K562 (cell line): ENCODE measurements around the gene DIP2C. TPM values are rescaled to one million over a fixed set of nuclear protein-coding genes. Genes with fewer than 3 reads are reported as not detected.

Experiments
- ATAC-seq: fragments of 200-7000 bp; cut with Tn5 transposase; 3 replicates; pipeline ENCODE4 v1.9.1; 2020; ENCODE audit warnings: moderate library complexity
- BruUV-seq: library from RNA; stranded (reverse); fragments of 400-500 nt; replicated peaks from 2 replicates; lab custom pipeline; 2021; lab: Mats Ljungman, UMichigan
- CTCF ChIA-PET: fragments of 300-600 bp; formaldehyde crosslinking; extraction: SDS; loops from one replicate; lab custom pipeline; 2021; ENCODE audit warnings: low intra/inter-chr PET ratio; lab: Yijun Ruan, JAX
- POLR2A ChIA-PET: fragments of 300-600, 350-650 bp; sonication (Branson Sonifier 250); formaldehyde crosslinking; extraction: SDS; loops from one replicate; lab custom pipeline; 2021; ENCODE audit warnings: antibody characterized with exemption, inconsistent platforms; lab: Yijun Ruan, JAX
- DNase-seq, 4 experiments: peaks; one replicate each; pipeline versions ENCODE4 v3.0.0 to v3.0.0-alpha.2; 2011 to 2018; ENCODE audit warnings: low spot score in 3 of 4, mixed read lengths in 3 of 4; ENCODE audit errors: extremely low read depth in 1 of 4
- FAIRE-seq: peaks from 2 replicates; lab custom pipeline; 2011; peaks lifted over from hg19 to GRCh38; lab: Jason Lieb, UNC
- H2AFZ ChIP-seq: 2 replicates; pipeline ENCODE4 v1.6.0; 2011; ENCODE audit warnings: low read depth, low read length, control low read depth, inconsistent platforms
- H3K27ac ChIP-seq: fragments of 200-600 bp; 3 replicates; pipeline ENCODE4 v1.8.0; 2011; ENCODE audit warnings: low read depth, mild to moderate bottlenecking, control low read depth, inconsistent platforms, low read length, moderate library complexity, mixed read lengths; ENCODE audit errors: extremely low read depth
- H3K27me3 ChIP-seq, 2 experiments: fragments of 300-600 bp in 1 of 2; 2 replicates in 1 of 2; 3 replicates in 1 of 2; pipeline versions ENCODE4 v1.6.0 to v1.8.0; 2011; ENCODE audit warnings: inconsistent platforms in 2 of 2, low read length in 2 of 2, mild to moderate bottlenecking in 1 of 2, mixed read lengths in 1 of 2, moderate library complexity in 1 of 2; ENCODE audit not compliant: control insufficient read depth in 2 of 2, insufficient read depth in 2 of 2
- H3K36me3 ChIP-seq: fragments of 300-600 bp; 3 replicates; pipeline ENCODE4 v1.8.0; 2011; ENCODE audit warnings: mild to moderate bottlenecking, low read length, inconsistent platforms; ENCODE audit not compliant: control insufficient read depth, insufficient read depth
- H3K4me1 ChIP-seq, 2 experiments: fragments of 200-600 bp in 1 of 2; replicated peaks in 1 of 2; 2 replicates in 1 of 2; 3 replicates in 1 of 2; pipeline versions ENCODE4 v1.5.1 to v1.8.0; 2011; ENCODE audit warnings: inconsistent platforms in 2 of 2, low read length in 2 of 2, mild to moderate bottlenecking in 1 of 2, mixed read lengths in 1 of 2, moderate library complexity in 1 of 2; ENCODE audit not compliant: control insufficient read depth in 2 of 2, insufficient read depth in 2 of 2
- H3K4me2 ChIP-seq: 2 replicates; pipeline ENCODE4 v1.6.1; 2011; ENCODE audit warnings: low read length, control low read depth, inconsistent platforms, mixed read lengths; ENCODE audit not compliant: insufficient read depth
- H3K4me3 ChIP-seq: fragments of 200-600 bp; sonication (generic), shearing (Covaris generic); 2 replicates; pipeline ENCODE4 v1.5.1; 2016; ENCODE audit warnings: control low read depth, inconsistent platforms
- H3K79me2 ChIP-seq: fragments of 200-600 bp; 3 replicates; pipeline ENCODE4 v1.8.0; 2011; ENCODE audit warnings: low read length, inconsistent platforms; ENCODE audit not compliant: control insufficient read depth, insufficient read depth
- H3K9ac ChIP-seq, 2 experiments: 2 replicates each; pipeline versions ENCODE4 v1.6.0 to v1.6.1; 2011; ENCODE audit warnings: low read depth in 2 of 2, low read length in 2 of 2, control low read depth in 1 of 2, inconsistent platforms in 1 of 2, mild to moderate bottlenecking in 1 of 2, mixed read lengths in 1 of 2; ENCODE audit not compliant: insufficient read depth in 1 of 2
- H3K9me1 ChIP-seq: one replicate; pipeline ENCODE4 v1.6.0; 2011; ENCODE audit warnings: inconsistent platforms, mild to moderate bottlenecking, low read length, moderate library complexity; ENCODE audit not compliant: control insufficient read depth, insufficient read depth
- H3K9me3 ChIP-seq: replicated peaks from 2 replicates; pipeline ENCODE4 v1.5.1; 2011; ENCODE audit warnings: low read depth, low read length, inconsistent platforms; ENCODE audit not compliant: control insufficient read depth, insufficient read depth
- H4K20me1 ChIP-seq: replicated peaks from 2 replicates; pipeline ENCODE4 v1.6.1; 2011; ENCODE audit warnings: low read length, inconsistent platforms, mixed read lengths; ENCODE audit not compliant: control insufficient read depth, insufficient read depth
- FOXP1 ChIP-seq: sonication (generic); formaldehyde crosslinking; IDR thresholded peaks from 2 replicates; pipeline ENCODE4 v1.8.0; 2022; ENCODE audit warnings: mild to moderate bottlenecking, missing genetic modification reagents
- GTF2F1 ChIP-seq: IDR thresholded peaks from 2 replicates; pipeline ENCODE4 v1.6.1; 2011; ENCODE audit warnings: low read depth, low read length, improper control_type of control experiment
- HNRNPLL ChIP-seq: fragments of 200-400 bp; formaldehyde crosslinking; IDR thresholded peaks from 2 replicates; pipeline ENCODE4 v1.6.1; 2017; ENCODE audit warnings: low read length, low read depth, mild to moderate bottlenecking; ENCODE audit not compliant: poor library complexity, severe bottlenecking
- LARP7 ChIP-seq: fragments of 450-650 bp; IDR thresholded peaks from 2 replicates; pipeline ENCODE4 v1.6.1; 2016
- SNAPC5 ChIP-seq: fragments of 250-450 bp; sonication (Bioruptor Pico); IDR thresholded peaks from 2 replicates; pipeline ENCODE4 v1.8.0; 2021; ENCODE audit warnings: moderate library complexity, mild to moderate bottlenecking, inconsistent platforms
- THRAP3 ChIP-seq: fragments of 450-650 bp; IDR thresholded peaks from 2 replicates; pipeline ENCODE4 v1.6.1; 2016; ENCODE audit warnings: mild to moderate bottlenecking, inconsistent platforms, borderline replicate concordance
- ZFP36 ChIP-seq: fragments of 150-350 bp; IDR thresholded peaks from 2 replicates; pipeline ENCODE4 v1.6.1; 2018; ENCODE audit warnings: low read length, low read depth; ENCODE audit not compliant: partially characterized antibody
- ZNF384 ChIP-seq: IDR thresholded peaks from 2 replicates; pipeline ENCODE4 v1.6.1; 2012; ENCODE audit warnings: low read depth, low read length, improper control_type of control experiment
- WGBS: fragments of 100-300 bp; shearing (Covaris generic); methylation state at CpG from one replicate; pipeline ENCODE4 v1.1.6; 2016; ENCODE audit warnings: low coverage, mixed read lengths; ENCODE audit not compliant: insufficient coverage; ENCODE audit errors: missing lambda C conversion rate; 5-methylcytosine and 5-hydroxymethylcytosine counted together
- in situ Hi-C: fragments of 300-500 bp; cut with MboI; formaldehyde crosslinking; loops from 4 replicates; pipeline ENCODE4 v1.15.0; 2018; ENCODE audit warnings: inconsistent platforms, mixed read lengths
- intact Hi-C: fragments of 100-400 bp; cut with micrococcal nuclease; formaldehyde crosslinking; loops from 2 replicates; pipeline ENCODE4 v1.14.2; 2022
- polyA plus RNA-seq, 8 experiments: library from polyadenylated mRNA; depleted of rRNA in 4 of 8; stranded (reverse) in 5 of 8; unstranded in 3 of 8; fragments of >200 nt; fragmentation: Nextera tagmentation in 2 of 8; fragmentation: Illumina TruSeq in 1 of 8; extraction: Ambion mirVana in 2 of 8; extraction: Trizol in 1 of 8; gene quantifications; 2 replicates each; pipeline versions ENCODE4 v1.2.1 to v1.2.3, GENCODE V29; 2011 to 2014; ENCODE audit warnings: inconsistent platforms in 1 of 8, missing spikeins in 1 of 8
- total RNA-seq, 7 experiments: library from RNA; depleted of rRNA in 6 of 7; stranded (reverse); fragments of >200 nt in 6 of 7; fragmentation: Illumina TruSeq in 2 of 7; extraction: Trizol in 2 of 7; gene quantifications; 2 replicates each; pipeline versions ENCODE4 v1.2.1 to v1.2.3, GENCODE V29; 2011 to 2021; ENCODE audit warnings: low replicate concordance in 1 of 7
- TF ChIP-seq, protein P1 (sequence below): fragments of 450-650 bp; IDR thresholded peaks from 2 replicates; pipeline ENCODE4 v1.6.1; 2016; ENCODE audit warnings: antibody characterized with exemption
- TF ChIP-seq, protein P2 (sequence below): fragments of 250-450 bp; sonication (Bioruptor Pico); IDR thresholded peaks from 2 replicates; pipeline ENCODE4 v1.4.0; 2020

DIP2C gene
- total and polyA plus RNA-seq, 9 of the 15 experiments (the other 6 are each of a cell fraction or from before 2014, with no cell fraction given) = 0.01 TPM; not detected in 8

DNA sequence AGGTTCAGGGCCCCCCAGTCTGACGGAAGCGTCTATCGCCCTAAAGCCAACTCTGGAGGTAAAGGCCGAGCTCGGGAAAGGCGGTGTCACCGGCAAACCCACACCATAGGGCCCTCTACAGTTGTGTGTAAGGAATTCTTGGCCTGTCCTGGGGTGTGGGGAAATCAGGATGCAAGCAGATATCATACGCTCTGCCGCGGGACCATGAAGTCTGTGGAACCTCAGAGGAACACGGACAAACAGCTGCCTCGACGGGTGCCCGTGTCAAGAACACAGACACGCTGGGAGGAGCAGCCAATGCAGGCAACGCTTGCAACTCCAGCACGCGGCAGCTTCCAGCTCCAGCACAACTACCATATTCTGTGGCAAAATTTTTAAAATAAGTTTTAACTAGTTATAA, 157.9 kb downstream of the DIP2C start:
- WGBS = 3% methylated on average over 18 of the region's 18 CpGs
- Histone ChIP-seq H3K9ac (no peak overlapping the region), H4K20me1 (no peaks in the 10 kb centered on the region; the same call in 1 of the 2 replicates), H3K4me2 (no peak overlapping the region), H3K4me3 (no peak overlapping the region), H3K36me3 (no peaks in the 10 kb centered on the region), H3K9me1 (no peaks in the 10 kb centered on the region), H3K27me3 (peaks cover 61 to 88% of the 10 kb centered on the region in 2 experiments), H3K27ac (no peak overlapping the region), H3K9me3 (no peaks in the 10 kb centered on the region), H3K4me1 (no peaks in the 10 kb centered on the region; a peak in 1 of 5 replicates), H3K79me2 (no peaks in the 10 kb centered on the region), H2AFZ (no peak overlapping the region)
- no peak for FAIRE-seq
- in situ Hi-C loops (no loop called here), intact Hi-C loops (no loop called here)
- no TSS peak for BruUV-seq
- ATAC-seq = no peak
- ChIA-PET CTCF (no interaction called here), POLR2A (no interaction called here)
- no peak for DNase-seq
- TF ChIP-seq, protein P1, sequence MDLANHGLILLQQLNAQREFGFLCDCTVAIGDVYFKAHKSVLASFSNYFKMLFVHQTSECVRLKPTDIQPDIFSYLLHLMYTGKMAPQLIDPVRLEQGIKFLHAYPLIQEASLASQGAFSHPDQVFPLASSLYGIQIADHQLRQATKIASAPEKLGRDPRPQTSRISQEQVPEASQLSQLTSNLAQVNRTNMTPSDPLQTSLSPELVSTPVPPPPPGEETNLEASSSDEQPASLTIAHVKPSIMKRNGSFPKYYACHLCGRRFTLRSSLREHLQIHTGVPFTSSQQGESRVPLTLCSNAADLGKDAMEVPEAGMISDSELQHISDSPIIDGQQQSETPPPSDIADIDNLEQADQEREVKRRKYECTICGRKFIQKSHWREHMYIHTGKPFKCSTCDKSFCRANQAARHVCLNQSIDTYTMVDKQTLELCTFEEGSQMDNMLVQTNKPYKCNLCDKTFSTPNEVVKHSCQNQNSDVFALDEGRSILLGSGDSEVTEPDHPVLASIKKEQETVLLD = no peak
- TF ChIP-seq, protein P2, sequence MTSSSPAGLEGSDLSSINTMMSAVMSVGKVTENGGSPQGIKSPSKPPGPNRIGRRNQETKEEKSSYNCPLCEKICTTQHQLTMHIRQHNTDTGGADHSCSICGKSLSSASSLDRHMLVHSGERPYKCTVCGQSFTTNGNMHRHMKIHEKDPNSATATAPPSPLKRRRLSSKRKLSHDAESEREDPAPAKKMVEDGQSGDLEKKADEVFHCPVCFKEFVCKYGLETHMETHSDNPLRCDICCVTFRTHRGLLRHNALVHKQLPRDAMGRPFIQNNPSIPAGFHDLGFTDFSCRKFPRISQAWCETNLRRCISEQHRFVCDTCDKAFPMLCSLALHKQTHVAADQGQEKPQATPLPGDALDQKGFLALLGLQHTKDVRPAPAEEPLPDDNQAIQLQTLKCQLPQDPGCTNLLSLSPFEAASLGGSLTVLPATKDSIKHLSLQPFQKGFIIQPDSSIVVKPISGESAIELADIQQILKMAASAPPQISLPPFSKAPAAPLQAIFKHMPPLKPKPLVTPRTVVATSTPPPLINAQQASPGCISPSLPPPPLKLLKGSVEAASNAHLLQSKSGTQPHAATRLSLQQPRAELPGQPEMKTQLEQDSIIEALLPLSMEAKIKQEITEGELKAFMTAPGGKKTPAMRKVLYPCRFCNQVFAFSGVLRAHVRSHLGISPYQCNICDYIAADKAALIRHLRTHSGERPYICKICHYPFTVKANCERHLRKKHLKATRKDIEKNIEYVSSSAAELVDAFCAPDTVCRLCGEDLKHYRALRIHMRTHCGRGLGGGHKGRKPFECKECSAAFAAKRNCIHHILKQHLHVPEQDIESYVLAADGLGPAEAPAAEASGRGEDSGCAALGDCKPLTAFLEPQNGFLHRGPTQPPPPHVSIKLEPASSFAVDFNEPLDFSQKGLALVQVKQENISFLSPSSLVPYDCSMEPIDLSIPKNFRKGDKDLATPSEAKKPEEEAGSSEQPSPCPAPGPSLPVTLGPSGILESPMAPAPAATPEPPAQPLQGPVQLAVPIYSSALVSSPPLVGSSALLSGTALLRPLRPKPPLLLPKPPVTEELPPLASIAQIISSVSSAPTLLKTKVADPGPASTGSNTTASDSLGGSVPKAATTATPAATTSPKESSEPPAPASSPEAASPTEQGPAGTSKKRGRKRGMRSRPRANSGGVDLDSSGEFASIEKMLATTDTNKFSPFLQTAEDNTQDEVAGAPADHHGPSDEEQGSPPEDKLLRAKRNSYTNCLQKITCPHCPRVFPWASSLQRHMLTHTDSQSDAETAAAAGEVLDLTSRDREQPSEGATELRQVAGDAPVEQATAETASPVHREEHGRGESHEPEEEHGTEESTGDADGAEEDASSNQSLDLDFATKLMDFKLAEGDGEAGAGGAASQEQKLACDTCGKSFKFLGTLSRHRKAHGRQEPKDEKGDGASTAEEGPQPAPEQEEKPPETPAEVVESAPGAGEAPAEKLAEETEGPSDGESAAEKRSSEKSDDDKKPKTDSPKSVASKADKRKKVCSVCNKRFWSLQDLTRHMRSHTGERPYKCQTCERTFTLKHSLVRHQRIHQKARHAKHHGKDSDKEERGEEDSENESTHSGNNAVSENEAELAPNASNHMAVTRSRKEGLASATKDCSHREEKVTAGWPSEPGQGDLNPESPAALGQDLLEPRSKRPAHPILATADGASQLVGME (CRISPR knock-in tag) = no peak
- no peak for TF ChIP-seq HNRNPLL
- no peak for TF ChIP-seq GTF2F1
- TF ChIP-seq LARP7 = no peak
- TF ChIP-seq FOXP1 = no peak
- no peak for TF ChIP-seq SNAPC5
- TF ChIP-seq THRAP3 = no peak
- no peak for TF ChIP-seq ZNF384
- no peak for TF ChIP-seq ZFP36
- TF ChIP-seq, all 486 proteins: peak for 0
